ENCODE results near the gene TBC1D16. TPM values are rescaled to one million over a fixed set of nuclear protein-coding genes. Genes with fewer than 3 reads are reported as not detected.
"Not testable (repeated sequence)": the region's sequence is repeated elsewhere in the genome, so short reads cannot be mapped to it uniquely, and the experiment has no call there.

Gene TBC1D16
- total RNA-seq, 1 experiment from 2014 or later, result 26.6 TPM

DNA sequence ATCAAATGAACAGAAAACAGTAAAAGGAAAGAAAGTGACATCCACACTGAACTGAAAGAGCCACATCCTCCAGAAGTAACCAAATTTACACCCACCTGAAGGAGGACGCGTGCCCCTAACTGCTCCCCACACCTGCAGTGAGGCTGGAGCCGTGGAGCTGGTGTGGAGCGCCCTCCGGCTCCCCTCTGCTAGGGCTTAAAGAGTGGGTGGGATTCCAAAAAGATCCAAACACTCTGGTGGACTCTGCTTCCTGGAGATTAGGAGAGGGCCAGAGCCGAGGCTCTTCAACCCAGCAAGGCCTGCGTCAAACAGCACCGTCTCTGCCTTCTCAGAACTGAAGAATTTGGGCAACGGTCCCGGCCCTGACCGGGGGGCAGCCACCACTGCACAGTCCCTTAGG, 16.0 kb upstream of the TBC1D16 start:
- DNase-seq (ENCODE audit: low spot score), result no peak

DNA sequence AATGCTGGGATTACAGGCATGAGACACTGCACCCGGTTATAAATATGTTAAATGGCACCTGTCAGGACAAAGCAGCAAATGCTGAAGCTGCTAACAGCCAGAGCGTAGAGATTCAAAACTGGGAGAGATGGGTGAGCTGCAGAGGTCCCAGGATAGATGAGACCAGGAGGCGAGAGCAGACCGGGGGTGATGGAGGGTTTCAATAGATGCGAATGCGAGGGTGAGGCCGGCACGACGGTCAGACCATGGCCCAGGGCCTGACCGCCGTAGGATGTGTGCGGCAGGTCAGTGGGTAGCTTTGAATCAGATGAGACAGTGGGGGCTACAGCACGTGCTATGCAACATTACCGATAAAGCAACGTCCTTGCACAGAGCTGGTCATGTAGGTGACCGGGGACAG, 15.0 kb upstream of the TBC1D16 start:
- DNase-seq (ENCODE audit: low spot score), result no peak

- DNase-seq (ENCODE audit: low spot score), result no peak
These were observed 14.3 kb upstream of the TBC1D16 start for GRCh38 chr17:80049986-80050385.

- DNase-seq (ENCODE audit: low spot score), result no peak
These were observed 11.5 kb upstream of the TBC1D16 start for GRCh38 chr17:80047176-80047575.

DNA sequence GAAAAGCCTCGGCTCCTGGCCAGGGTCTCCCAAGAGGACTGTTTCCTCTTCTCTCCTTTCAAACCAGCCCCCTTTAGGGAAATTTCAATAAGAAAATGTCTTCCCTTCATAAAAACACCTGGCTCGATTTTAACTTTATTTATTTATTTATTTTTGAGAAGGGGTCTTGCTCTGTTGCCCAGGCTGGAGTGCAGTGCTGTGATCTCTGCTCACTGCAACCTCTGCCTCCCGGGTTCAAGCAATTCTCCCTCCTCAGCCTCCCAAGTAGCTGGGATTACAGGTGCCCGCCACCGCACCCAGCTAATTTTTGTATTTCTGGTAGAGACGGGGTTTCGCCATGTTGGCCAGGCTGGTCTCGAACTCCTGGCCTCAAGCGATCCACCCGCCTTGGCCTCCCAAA, 11.0 kb upstream of the TBC1D16 start:
- not testable (repeated sequence) for DNase-seq (ENCODE audit: low spot score)

- no peak for DNase-seq (ENCODE audit: low spot score)
These were observed 10.0 kb upstream of the TBC1D16 start for GRCh38 chr17:80045703-80046102.

DNA sequence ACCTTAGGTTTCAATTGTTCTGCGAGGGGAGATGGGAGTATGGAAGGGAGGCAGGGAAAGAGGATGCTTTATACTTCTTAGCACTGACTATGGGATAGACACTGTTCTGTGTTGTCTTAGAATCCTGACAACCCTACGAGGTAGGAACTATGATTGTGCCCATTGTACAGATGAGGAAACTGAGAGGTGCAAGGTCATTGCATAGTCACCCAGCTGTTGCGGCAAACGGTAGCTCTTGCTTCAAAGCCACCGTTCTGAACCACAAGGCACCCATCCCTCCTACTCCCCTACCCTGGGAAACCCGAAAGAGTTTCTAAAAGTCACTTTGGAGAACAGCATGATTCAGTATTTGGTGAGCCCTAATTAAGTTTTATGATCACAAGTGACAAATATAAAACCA, 8.3 kb upstream of the TBC1D16 start:
- no peak for DNase-seq (ENCODE audit: low spot score)

GRCh38 chr17:80036715-80037477, 1.2 kb upstream of the TBC1D16 start:
- DNase-seq (ENCODE audit: low spot score), result peak; percentile 42

DNA sequence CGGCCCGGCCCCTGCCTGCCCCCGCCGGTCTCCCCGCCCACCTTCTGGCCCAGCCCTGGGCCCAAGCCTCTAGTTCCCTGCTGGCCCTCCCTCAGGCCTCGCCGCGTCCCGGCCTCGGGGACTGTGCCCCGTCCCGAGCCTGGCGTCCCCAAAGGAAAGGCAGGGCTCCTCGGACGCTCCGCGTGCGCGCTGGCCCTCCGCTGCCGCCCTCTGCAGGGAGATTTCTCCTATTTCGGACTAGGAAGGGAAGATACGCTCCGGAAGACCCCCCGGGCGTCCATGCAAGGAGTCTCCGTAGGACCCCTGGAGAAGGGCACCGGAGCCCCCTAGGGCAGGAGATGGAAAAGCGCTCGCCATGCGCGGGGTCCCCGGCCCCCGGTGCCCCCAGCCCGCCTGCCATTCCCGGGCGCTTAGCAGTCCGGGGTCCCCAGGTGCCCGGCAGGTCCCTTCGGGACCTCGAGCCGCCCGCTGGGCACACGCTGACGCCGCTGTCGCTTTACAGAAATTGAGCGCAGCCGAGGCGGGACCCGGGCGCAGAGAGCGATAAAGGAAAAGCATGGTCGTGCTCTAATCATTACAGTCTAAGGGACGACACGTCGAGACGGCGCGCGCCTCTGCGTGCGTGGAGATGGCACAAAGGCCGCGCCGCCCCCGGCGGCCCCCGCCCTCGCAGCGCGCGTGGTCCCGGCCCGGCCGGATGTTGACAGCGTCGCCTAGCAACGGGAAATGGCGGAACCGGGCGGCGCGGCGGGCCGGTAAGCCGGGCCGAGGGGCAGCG, 454 bp upstream of the TBC1D16 start, which contains the start of gene CCDC40:
TSS of gene CCDC40 (plus strand) at position 706 of the 778 bp plus-strand sequence. CDS start at position 727, 21 bp downstream.
- peak; percentile 69 for DNase-seq (ENCODE audit: low spot score)

DNA sequence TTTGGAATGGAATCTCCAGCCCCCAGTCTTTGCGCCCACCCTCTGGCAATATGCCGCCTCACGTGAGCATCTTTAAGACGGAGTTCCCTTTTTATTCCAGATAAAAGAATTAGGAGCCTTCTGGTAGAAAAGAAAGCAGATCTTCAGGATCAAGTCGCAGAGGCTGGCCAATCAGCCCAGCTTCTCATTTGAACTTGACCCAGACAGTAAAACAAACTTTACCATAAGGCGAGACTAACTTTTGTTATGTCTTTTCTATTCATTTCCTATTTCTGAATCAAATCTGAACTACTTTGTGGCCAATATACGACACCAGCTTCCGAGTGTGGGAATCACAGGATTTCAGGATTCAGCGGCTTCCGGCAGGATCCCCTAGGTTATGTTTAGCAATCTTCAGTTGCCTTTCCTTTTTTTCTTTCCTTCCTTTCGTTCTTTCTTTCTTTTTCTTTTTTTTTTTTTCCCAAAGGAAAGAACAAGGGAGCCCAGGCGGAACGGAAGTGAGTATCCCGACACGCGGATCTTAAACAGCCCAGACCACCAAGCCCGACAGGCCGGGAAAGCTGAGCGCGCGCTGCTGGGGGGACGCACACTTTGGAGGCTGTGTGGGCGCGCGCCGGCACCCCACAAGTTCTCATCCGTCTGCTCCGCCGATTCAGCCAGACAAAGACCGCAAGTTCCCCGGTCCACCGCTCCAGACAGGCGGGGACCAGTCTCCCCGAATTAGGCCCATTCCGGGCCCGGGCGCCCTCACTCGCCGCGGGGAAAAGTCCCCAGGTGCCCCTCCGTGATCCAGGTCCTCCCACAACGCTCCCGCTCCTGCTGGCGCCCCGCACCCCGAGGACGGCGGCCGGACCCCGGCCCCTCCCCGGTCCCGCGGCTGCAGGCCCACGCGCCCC, 633 bp downstream of the TBC1D16 start:
- no peak for DNase-seq (ENCODE audit: low spot score)

DNA sequence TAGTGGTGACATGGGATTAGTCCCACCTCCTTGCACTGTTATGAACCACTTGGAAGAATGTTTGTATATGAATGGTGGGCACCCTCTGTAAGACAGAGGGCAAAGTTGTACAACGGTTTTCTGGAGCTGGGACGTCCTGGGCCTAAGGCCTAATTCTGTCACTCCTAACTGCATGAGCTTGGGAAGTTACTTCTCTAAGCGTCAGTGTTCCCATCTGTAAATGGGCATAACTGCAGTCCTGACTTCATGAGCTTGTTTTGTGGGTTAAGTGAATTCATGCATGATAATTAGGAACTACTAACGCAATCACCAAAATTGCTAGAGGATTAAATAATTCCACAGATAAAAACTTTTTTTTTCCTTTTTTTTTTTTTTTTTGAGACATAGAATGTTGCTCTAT, 1.8 kb downstream of the TBC1D16 start:
- DNase-seq (ENCODE audit: low spot score), result no peak

DNA sequence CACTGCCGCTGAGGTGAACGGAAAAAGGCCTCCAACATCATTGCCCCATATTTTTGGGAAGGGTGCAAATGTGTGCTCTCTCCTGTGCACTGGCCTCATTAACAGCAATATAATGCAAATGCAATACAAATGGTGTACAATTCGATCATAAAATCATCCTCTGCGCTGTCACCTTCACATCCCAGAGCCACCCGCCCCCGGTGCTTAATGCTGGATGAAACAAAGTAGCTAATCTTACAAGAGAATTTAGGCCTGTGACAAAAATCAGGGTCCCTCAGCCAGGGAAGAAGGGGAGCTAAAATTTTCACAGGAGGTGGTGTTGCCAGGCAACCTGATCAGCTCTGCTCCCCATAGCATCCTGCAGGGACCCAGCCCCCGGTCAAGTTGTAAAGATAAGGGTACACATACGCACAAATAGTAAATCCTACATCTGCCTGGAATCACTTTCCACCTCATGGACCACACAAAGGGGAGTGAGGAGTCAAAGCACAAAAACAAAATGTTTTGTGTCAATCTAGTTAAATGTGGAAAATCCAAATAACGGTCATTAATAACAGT, 3.0 kb downstream of the TBC1D16 start:
- DNase-seq (ENCODE audit: low spot score), result no peak

- DNase-seq (ENCODE audit: low spot score), result no peak
These were observed 3.8 kb downstream of the TBC1D16 start for GRCh38 chr17:80031691-80032430.

- no peak for DNase-seq (ENCODE audit: low spot score)
These were observed 4.8 kb downstream of the TBC1D16 start for GRCh38 chr17:80030730-80031410.

- peak; percentile 93 for DNase-seq (ENCODE audit: low spot score)
These were observed 6.3 kb downstream of the TBC1D16 start for GRCh38 chr17:80029258-80029974.

GRCh38 chr17:80028030-80028429, 7.6 kb downstream of the TBC1D16 start:
- DNase-seq (ENCODE audit: low spot score), result no peak

DNA sequence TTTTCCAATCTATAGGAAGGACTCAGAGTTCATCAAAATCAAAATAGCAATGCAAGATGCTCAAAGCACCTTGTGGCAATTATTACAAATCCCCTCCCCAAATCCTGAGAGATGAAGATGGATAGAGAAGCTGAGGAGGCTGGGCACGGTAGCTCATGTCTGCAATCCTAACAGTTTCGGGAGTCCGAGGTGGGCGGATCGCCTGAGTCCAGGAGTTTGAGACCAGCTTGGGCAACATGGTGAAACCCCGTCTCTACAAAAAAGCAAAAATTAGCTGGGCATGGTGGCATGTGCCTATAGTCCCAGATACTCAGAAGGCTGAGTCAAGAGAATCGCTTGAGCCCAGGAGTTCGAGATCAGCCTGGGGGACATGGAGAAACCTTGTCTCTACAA, 8.6 kb downstream of the TBC1D16 start:
- DNase-seq (ENCODE audit: low spot score), result no peak

GRCh38 chr17:80026359-80027042, 9.2 kb downstream of the TBC1D16 start:
- no peak for DNase-seq (ENCODE audit: low spot score)

DNA sequence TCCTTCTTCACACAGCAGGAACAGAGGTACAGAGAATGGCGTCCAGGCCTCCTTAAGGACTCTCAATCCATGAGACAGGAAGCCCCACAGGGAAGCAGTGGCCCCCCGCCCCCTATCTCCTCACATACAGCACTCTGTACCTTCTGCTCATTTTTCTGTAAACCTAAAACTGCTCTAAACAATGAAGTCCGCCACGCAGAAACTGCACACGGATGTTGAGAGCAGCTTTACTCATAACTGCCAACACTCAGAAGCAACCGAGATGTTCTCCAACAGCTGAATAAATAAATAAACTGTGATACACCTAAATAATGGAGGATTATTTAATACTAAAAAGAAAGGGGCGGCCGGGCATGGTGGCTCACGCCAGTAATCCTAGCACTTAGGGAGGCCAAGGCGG, 9.9 kb downstream of the TBC1D16 start:
- no peak for DNase-seq (ENCODE audit: low spot score)
